ENCODE measurements around the gene SLC8A3.

GRCh38 chr14:70170976-70171375, 17.8 kb downstream of the SLC8A3 start:
- TF ChIP-seq, protein P1, sequence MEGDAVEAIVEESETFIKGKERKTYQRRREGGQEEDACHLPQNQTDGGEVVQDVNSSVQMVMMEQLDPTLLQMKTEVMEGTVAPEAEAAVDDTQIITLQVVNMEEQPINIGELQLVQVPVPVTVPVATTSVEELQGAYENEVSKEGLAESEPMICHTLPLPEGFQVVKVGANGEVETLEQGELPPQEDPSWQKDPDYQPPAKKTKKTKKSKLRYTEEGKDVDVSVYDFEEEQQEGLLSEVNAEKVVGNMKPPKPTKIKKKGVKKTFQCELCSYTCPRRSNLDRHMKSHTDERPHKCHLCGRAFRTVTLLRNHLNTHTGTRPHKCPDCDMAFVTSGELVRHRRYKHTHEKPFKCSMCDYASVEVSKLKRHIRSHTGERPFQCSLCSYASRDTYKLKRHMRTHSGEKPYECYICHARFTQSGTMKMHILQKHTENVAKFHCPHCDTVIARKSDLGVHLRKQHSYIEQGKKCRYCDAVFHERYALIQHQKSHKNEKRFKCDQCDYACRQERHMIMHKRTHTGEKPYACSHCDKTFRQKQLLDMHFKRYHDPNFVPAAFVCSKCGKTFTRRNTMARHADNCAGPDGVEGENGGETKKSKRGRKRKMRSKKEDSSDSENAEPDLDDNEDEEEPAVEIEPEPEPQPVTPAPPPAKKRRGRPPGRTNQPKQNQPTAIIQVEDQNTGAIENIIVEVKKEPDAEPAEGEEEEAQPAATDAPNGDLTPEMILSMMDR (IDR thresholded peaks at IDR 0.05; ENCODE audit: low read depth, low read length), result no peak
- no peak for TF ChIP-seq POLR2A (IDR thresholded peaks at IDR 0.05; ENCODE audit: extremely low read depth, insufficient read length)
